GM18526 (cell line): ENCODE results near the gene STMND1.

Experiments
- POLR2A ChIP-seq: IDR thresholded peaks from 3 replicates; pipeline ENCODE4 v1.6.1; 2011; ENCODE audit not compliant: insufficient read length; ENCODE audit errors: extremely low read depth

STMND1 gene

GRCh38 chr6:17178754-17179529 is 77.1 kb downstream of the STMND1 start:
- TF ChIP-seq POLR2A, result no peak

GRCh38 chr6:17179530-17180073 is 77.8 kb downstream of the STMND1 start:
- no peak for TF ChIP-seq POLR2A
